ENCODE data around the gene TOR1AIP1.
A peak's percentile ranks its signal among the peaks of the same experiment; 100 is the strongest.
"Not testable (repeated sequence)": the region's sequence is repeated elsewhere in the genome, so short reads cannot be mapped to it uniquely, and the experiment has no call there.

TOR1AIP1 gene

GRCh38 chr1:179882253-179883039, at the start of gene TOR1AIP1:
TOR1AIP1 (plus strand) TSS chr1:179882285; CDS start chr1:179882503, 218 bp downstream.
- Histone ChIP-seq H3K27ac (peak within 1 kb of the TSS; percentile 92 to 100 (median 99)), H3K4me3 (peak within 1 kb of the TSS; percentile 65 to 88 (median 81))

- not testable (repeated sequence) for H3K4me3 ChIP-seq, H3K27ac ChIP-seq
Measured at GRCh38 chr1:179836686-179837445, 45.2 kb upstream of the TOR1AIP1 start.

- no peak overlapping the region for H3K27ac ChIP-seq
- H3K4me3 ChIP-seq = no peak overlapping the region
Measured at GRCh38 chr1:179840107-179840506, 42.0 kb upstream of the TOR1AIP1 start.

- no peak overlapping the region for H3K4me3 ChIP-seq
Measured at GRCh38 chr1:179848233-179848632, 33.9 kb upstream of the TOR1AIP1 start.

GRCh38 chr1:179853102-179853501, 29.0 kb upstream of the TOR1AIP1 start:
- Histone ChIP-seq H3K27ac (no peak overlapping the region), H3K4me3 (no peak overlapping the region)

More at GRCh38 chr1:179848233-179848632, 33.9 kb upstream of the TOR1AIP1 start:
- no peak overlapping the region for H3K27ac ChIP-seq

- not testable (repeated sequence) for H3K27ac ChIP-seq, H3K4me3 ChIP-seq
Measured at GRCh38 chr1:179855831-179856230, 26.3 kb upstream of the TOR1AIP1 start.

GRCh38 chr1:179856296-179856695, 25.8 kb upstream of the TOR1AIP1 start:
- H3K27ac ChIP-seq = no peak overlapping the region
- H3K4me3 ChIP-seq = no peak overlapping the region

- H3K27ac ChIP-seq = no peak overlapping the region
Measured at GRCh38 chr1:179857009-179857408, 25.1 kb upstream of the TOR1AIP1 start.

GRCh38 chr1:179860652-179861051, 21.4 kb upstream of the TOR1AIP1 start:
- no peak overlapping the region for H3K4me3 ChIP-seq

More at GRCh38 chr1:179857009-179857408, 25.1 kb upstream of the TOR1AIP1 start:
- no peak overlapping the region for H3K4me3 ChIP-seq

GRCh38 chr1:179865377-179865776, 16.7 kb upstream of the TOR1AIP1 start:
- no peak overlapping the region for H3K27ac ChIP-seq

More at GRCh38 chr1:179860652-179861051, 21.4 kb upstream of the TOR1AIP1 start:
- H3K27ac ChIP-seq = no peak overlapping the region

GRCh38 chr1:179866616-179867015, 15.5 kb upstream of the TOR1AIP1 start:
- H3K4me3 ChIP-seq = no peak overlapping the region
- H3K27ac ChIP-seq = no peak overlapping the region

More at GRCh38 chr1:179865377-179865776, 16.7 kb upstream of the TOR1AIP1 start:
- H3K4me3 ChIP-seq = no peak overlapping the region

- H3K27ac ChIP-seq = no peak overlapping the region
- H3K4me3 ChIP-seq = no peak overlapping the region
Measured at GRCh38 chr1:179867493-179868330, 14.4 kb upstream of the TOR1AIP1 start.

GRCh38 chr1:179870870-179871269, 11.2 kb upstream of the TOR1AIP1 start:
- Histone ChIP-seq H3K27ac (no peak overlapping the region), H3K4me3 (no peak overlapping the region)

GRCh38 chr1:179871940-179872339, 10.1 kb upstream of the TOR1AIP1 start:
- Histone ChIP-seq H3K27ac (no peak overlapping the region), H3K4me3 (no peak overlapping the region)

- no peak overlapping the region for H3K4me3 ChIP-seq
- H3K27ac ChIP-seq = no peak overlapping the region
Measured at GRCh38 chr1:179872558-179872957, 9.5 kb upstream of the TOR1AIP1 start.

- Histone ChIP-seq H3K27ac (no peak overlapping the region), H3K4me3 (no peak overlapping the region)
Measured at GRCh38 chr1:179873438-179873851, 8.6 kb upstream of the TOR1AIP1 start.

GRCh38 chr1:179875596-179876299, 6.3 kb upstream of the TOR1AIP1 start:
- peak overlapping the region in 2 of 21 experiments; percentile 33 to 82 for H3K27ac ChIP-seq

GRCh38 chr1:179876300-179876715, 5.8 kb upstream of the TOR1AIP1 start:
- H3K27ac ChIP-seq = peak overlapping the region in 8 of 21 experiments; percentile 14 to 87 (median 58)

More at GRCh38 chr1:179875596-179876299, 6.3 kb upstream of the TOR1AIP1 start:
- peak overlapping the region in 3 of 7 experiments; percentile 53 to 75 (median 70) for H3K4me3 ChIP-seq

More at GRCh38 chr1:179876300-179876715, 5.8 kb upstream of the TOR1AIP1 start:
- H3K4me3 ChIP-seq = peak overlapping the region in 6 of 7 experiments; percentile 53 to 75 (median 65)
